NCI-H2196 (cell line): Measurements from ENCODE around the gene CSMD2.

Experiments used
- DNase-seq: peaks from one replicate; lab custom pipeline; 2025; ENCODE audit not compliant: unreplicated experiment; lab: John Stamatoyannopoulos, UW

The CSMD2 gene

GRCh38 chr1:33576821-33577599, 588.0 kb downstream of the CSMD2 start:
- DNase-seq = no peak

- DNase-seq = no peak
Measured at GRCh38 chr1:33575324-33575879, 589.6 kb downstream of the CSMD2 start.

GRCh38 chr1:33573661-33574060, 591.4 kb downstream of the CSMD2 start:
- DNase-seq = no peak

GRCh38 chr1:33572387-33572786, 592.6 kb downstream of the CSMD2 start:
- no peak for DNase-seq

- DNase-seq = no peak
Measured at GRCh38 chr1:33569331-33569730, 595.7 kb downstream of the CSMD2 start.

- DNase-seq = no peak
Measured at GRCh38 chr1:33563699-33564098, 601.3 kb downstream of the CSMD2 start.

GRCh38 chr1:33562563-33562962, 602.5 kb downstream of the CSMD2 start:
- no peak for DNase-seq

GRCh38 chr1:33561576-33561975, 603.5 kb downstream of the CSMD2 start:
- DNase-seq = no peak

GRCh38 chr1:33560680-33561079, 604.4 kb downstream of the CSMD2 start:
- no peak for DNase-seq

GRCh38 chr1:33548721-33549120, 616.3 kb downstream of the CSMD2 start:
- no peak for DNase-seq

- DNase-seq = no peak
Measured at GRCh38 chr1:33548319-33548718, 616.7 kb downstream of the CSMD2 start.

GRCh38 chr1:33547576-33547975, 617.5 kb downstream of the CSMD2 start:
- no peak for DNase-seq

GRCh38 chr1:33541966-33542365, 623.1 kb downstream of the CSMD2 start:
- DNase-seq = no peak

GRCh38 chr1:33537885-33538284, 627.1 kb downstream of the CSMD2 start:
- DNase-seq = no peak

- no peak for DNase-seq
Measured at GRCh38 chr1:33535334-33535733, 629.7 kb downstream of the CSMD2 start.

GRCh38 chr1:33532936-33533335, 632.1 kb downstream of the CSMD2 start:
- no peak for DNase-seq

GRCh38 chr1:33532250-33532649, 632.8 kb downstream of the CSMD2 start:
- DNase-seq = no peak

GRCh38 chr1:33529957-33530356, 635.1 kb downstream of the CSMD2 start:
- DNase-seq = no peak

- DNase-seq = no peak
Measured at GRCh38 chr1:33527934-33528333, 637.1 kb downstream of the CSMD2 start.

- no peak for DNase-seq
Measured at GRCh38 chr1:33524586-33524985, 640.4 kb downstream of the CSMD2 start.

- DNase-seq = no peak
Measured at GRCh38 chr1:33519240-33519884, 645.7 kb downstream of the CSMD2 start.

- DNase-seq = no peak
Measured at GRCh38 chr1:33517596-33518250, 647.3 kb downstream of the CSMD2 start.
